ENCODE data around the gene IL2RA.
"Not testable (repeated sequence)": the region's sequence is repeated elsewhere in the genome, so short reads cannot be mapped to it uniquely, and the experiment has no call there.

DNA sequence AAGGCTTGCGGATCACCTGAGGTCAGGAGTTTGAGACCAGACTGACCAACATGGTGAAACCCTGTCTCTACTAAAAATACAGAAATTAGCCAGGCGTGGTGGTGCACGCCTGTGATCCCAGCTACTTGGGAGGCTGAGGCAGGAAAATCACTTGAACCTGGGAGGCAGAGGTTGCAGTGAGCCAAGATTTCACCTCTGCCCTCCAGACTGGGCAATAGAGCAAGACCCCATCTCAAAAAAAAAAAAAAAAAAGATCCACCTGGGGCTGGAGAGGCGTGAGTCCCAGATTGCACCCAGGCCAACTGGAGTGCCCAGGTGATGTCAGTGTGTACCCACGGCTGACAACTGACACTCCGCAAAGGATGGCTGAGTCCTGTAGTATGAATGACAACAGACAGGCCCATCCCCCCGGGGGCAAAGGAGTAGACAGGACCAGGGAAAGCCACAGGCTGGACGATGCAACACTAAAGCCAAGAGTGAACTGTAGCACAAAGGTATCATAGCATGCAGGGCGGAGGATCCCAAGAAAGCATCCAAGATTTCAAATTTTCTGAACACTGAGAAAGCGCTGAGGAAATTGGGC lies 99.7 kb downstream of the IL2RA start:
- TF ChIP-seq, protein P1, sequence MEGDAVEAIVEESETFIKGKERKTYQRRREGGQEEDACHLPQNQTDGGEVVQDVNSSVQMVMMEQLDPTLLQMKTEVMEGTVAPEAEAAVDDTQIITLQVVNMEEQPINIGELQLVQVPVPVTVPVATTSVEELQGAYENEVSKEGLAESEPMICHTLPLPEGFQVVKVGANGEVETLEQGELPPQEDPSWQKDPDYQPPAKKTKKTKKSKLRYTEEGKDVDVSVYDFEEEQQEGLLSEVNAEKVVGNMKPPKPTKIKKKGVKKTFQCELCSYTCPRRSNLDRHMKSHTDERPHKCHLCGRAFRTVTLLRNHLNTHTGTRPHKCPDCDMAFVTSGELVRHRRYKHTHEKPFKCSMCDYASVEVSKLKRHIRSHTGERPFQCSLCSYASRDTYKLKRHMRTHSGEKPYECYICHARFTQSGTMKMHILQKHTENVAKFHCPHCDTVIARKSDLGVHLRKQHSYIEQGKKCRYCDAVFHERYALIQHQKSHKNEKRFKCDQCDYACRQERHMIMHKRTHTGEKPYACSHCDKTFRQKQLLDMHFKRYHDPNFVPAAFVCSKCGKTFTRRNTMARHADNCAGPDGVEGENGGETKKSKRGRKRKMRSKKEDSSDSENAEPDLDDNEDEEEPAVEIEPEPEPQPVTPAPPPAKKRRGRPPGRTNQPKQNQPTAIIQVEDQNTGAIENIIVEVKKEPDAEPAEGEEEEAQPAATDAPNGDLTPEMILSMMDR (conservative IDR thresholded peaks at IDR 0.05; ENCODE audit: low read depth in 2 of 2): not testable (repeated sequence)
- TF ChIP-seq POLR2AphosphoS5 (IDR thresholded peaks at IDR 0.05; ENCODE audit: low read depth); EZH2 (IDR thresholded peaks at IDR 0.05; ENCODE audit: low read depth, unreplicated experiment); REST (IDR thresholded peaks at IDR 0.05; ENCODE audit: unreplicated experiment); JUNB (IDR thresholded peaks at IDR 0.05; ENCODE audit: unreplicated experiment); CREB1 (CRISPR knock-in tag; IDR thresholded peaks at IDR 0.05; ENCODE audit: low read depth); ZNF114 (CRISPR knock-in tag; IDR thresholded peaks at IDR 0.05); ZNF331 (CRISPR knock-in tag; IDR thresholded peaks at IDR 0.05; ENCODE audit: low read depth); EZH2phosphoT487 (IDR thresholded peaks at IDR 0.05; ENCODE audit: unreplicated experiment); ETS1 (IDR thresholded peaks at IDR 0.05): not testable (repeated sequence)

Measured in GM23338 (cell line).